Stimulated activated CD4-positive, alpha-beta T cell treated with anti-CD3 and anti-CD28 coated beads, Interleukin-2, amount 100 ng/mL, for 48 hours (primary cell): ENCODE measurements around the gene PCDH17.

Source experiments
- DNase-seq, 2 donors: peaks; one replicate each; pipeline ENCODE4 v3.0.0-alpha.2; 2020

PCDH17 gene

GRCh38 chr13:57637515-57637914 lies 6.0 kb downstream of the PCDH17 start:
- no peak for DNase-seq

GRCh38 chr13:57638186-57638890 lies 6.8 kb downstream of the PCDH17 start:
- no peak for DNase-seq

- DNase-seq, result no peak
These were observed 9.1 kb downstream of the PCDH17 start for GRCh38 chr13:57640607-57641006.

GRCh38 chr13:57641051-57641450 lies 9.5 kb downstream of the PCDH17 start:
- DNase-seq, result no peak

- no peak for DNase-seq
These were observed 12.6 kb downstream of the PCDH17 start for GRCh38 chr13:57644106-57644505.

GRCh38 chr13:57653229-57653989 lies 21.9 kb downstream of the PCDH17 start:
- DNase-seq, result no peak

- DNase-seq, result no peak
These were observed 33.9 kb downstream of the PCDH17 start for GRCh38 chr13:57665481-57665880.

GRCh38 chr13:57666131-57666953 lies 34.8 kb downstream of the PCDH17 start:
- DNase-seq, result no peak

- DNase-seq, result no peak
These were observed 40.6 kb downstream of the PCDH17 start for GRCh38 chr13:57672168-57672567.

- no peak for DNase-seq
These were observed 41.7 kb downstream of the PCDH17 start for GRCh38 chr13:57673197-57673596.

GRCh38 chr13:57675526-57675925 lies 44.0 kb downstream of the PCDH17 start:
- no peak for DNase-seq

- DNase-seq, result no peak
These were observed 49.1 kb downstream of the PCDH17 start for GRCh38 chr13:57680609-57681008.

GRCh38 chr13:57682128-57682716 lies 50.7 kb downstream of the PCDH17 start:
- DNase-seq, result no peak

GRCh38 chr13:57698851-57699250 lies 67.3 kb downstream of the PCDH17 start:
- DNase-seq, result no peak

GRCh38 chr13:57704031-57704430 lies 72.5 kb downstream of the PCDH17 start:
- DNase-seq, result no peak

- DNase-seq, result no peak
These were observed 84.8 kb downstream of the PCDH17 start for GRCh38 chr13:57716295-57716694.

GRCh38 chr13:57724486-57725272 lies 93.1 kb downstream of the PCDH17 start:
- no peak for DNase-seq

GRCh38 chr13:57725480-57725879 lies 93.9 kb downstream of the PCDH17 start:
- no peak for DNase-seq

- no peak for DNase-seq
These were observed 95.4 kb downstream of the PCDH17 start for GRCh38 chr13:57726981-57727380.

GRCh38 chr13:57734306-57734705 lies 102.8 kb downstream of the PCDH17 start:
- DNase-seq, result no peak

GRCh38 chr13:57739089-57739488 lies 107.5 kb downstream of the PCDH17 start:
- no peak for DNase-seq

- DNase-seq, result no peak
These were observed 108.1 kb downstream of the PCDH17 start for GRCh38 chr13:57739543-57740190.
